Measurements from ENCODE around the gene MAP3K6. TPM values are rescaled to one million over a fixed set of nuclear protein-coding genes. Genes with fewer than 3 reads are reported as not detected.

The MAP3K6 gene
- total RNA-seq, 4 donors from 2014 or later = 26.4 to 129 (median 35.1) TPM

GRCh38 chr1:27342391-27342777, 24.4 kb downstream of the MAP3K6 start:
- TF ChIP-seq, protein P1, sequence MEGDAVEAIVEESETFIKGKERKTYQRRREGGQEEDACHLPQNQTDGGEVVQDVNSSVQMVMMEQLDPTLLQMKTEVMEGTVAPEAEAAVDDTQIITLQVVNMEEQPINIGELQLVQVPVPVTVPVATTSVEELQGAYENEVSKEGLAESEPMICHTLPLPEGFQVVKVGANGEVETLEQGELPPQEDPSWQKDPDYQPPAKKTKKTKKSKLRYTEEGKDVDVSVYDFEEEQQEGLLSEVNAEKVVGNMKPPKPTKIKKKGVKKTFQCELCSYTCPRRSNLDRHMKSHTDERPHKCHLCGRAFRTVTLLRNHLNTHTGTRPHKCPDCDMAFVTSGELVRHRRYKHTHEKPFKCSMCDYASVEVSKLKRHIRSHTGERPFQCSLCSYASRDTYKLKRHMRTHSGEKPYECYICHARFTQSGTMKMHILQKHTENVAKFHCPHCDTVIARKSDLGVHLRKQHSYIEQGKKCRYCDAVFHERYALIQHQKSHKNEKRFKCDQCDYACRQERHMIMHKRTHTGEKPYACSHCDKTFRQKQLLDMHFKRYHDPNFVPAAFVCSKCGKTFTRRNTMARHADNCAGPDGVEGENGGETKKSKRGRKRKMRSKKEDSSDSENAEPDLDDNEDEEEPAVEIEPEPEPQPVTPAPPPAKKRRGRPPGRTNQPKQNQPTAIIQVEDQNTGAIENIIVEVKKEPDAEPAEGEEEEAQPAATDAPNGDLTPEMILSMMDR (IDR thresholded peaks at IDR 0.05; ENCODE audit: low read depth) = no peak

DNA sequence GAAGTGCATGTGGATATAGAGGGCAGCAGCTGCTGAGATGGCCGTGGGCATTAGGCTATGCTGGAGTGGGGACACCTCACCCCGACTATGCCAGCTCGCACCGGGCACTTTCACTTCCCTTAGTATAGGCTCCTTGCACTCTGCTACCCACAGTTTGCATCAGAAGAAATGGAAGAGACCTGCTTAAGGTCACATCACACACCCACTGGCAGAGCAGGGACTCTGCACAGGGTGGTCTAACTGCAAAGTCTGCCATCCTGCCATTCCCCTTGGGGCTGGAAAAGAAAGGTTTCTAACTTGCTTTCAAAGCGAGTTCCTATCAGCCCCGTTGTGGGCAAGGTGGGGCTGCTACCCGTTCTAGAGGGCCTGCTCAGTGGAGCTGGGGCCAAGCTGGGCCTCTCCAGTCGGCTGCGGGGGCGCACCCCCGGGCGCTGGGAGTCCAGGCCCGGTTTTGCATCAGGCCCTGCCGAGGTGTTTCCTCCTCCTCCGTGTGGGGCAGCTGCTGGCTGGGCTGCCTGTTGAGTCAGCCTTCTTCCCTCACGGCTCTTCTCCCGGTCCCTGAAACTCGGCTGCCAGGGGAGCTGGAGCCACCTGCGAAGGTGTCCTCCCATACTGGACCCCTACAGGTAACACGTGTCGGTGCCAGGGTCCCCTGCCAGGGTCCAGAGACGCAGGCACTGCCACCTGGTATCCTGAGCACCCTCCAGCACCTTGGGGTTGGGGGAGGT, 25.1 kb downstream of the MAP3K6 start, which contains the start of gene SYTL1:
SYTL1 (plus strand) TSS at position 498 of the 728 bp plus-strand sequence. CDS start 3,313 bp downstream, outside the sequence.
- TF ChIP-seq, protein P1 (IDR thresholded peaks at IDR 0.05; ENCODE audit: low read depth) = no peak

- TF ChIP-seq, protein P1 (IDR thresholded peaks at IDR 0.05; ENCODE audit: low read depth) = no peak
Measured at GRCh38 chr1:27339213-27339612, 27.5 kb downstream of the MAP3K6 start.

- TF ChIP-seq, protein P1 (IDR thresholded peaks at IDR 0.05; ENCODE audit: low read depth) = no peak
Measured at GRCh38 chr1:27338751-27339150, 28.0 kb downstream of the MAP3K6 start.

DNA sequence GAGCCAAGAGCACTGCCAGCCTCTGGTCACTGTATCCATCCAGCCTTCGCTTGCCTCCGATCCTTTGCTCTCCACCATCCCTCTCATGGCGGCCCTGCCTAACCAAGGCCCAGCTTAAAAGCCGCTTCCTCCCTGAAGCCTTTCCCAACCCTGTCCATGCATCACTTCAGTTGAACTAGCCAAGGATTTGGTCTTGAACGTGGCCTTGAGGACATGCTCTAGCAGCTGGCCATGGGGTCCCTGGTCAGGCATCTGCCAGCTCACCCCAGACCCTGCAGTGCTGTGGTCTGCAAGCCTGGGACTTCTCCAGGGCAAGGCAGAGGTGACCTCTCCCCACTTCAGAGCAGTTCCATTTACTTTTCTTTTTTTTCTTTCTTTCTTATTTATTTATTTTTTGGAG, 30.0 kb downstream of the MAP3K6 start:
- TF ChIP-seq, protein P1 (IDR thresholded peaks at IDR 0.05; ENCODE audit: low read depth) = no peak

GRCh38 chr1:27335506-27336422, 31.0 kb downstream of the MAP3K6 start:
- TF ChIP-seq, protein P1 (IDR thresholded peaks at IDR 0.05; ENCODE audit: low read depth) = no peak

- TF ChIP-seq, protein P1 (IDR thresholded peaks at IDR 0.05; ENCODE audit: low read depth) = no peak
Measured at GRCh38 chr1:27333717-27334279, 33.0 kb downstream of the MAP3K6 start.
